HPDE6-E6E7 (cell line): ENCODE results near the gene ZBTB7C.

Experiments
- DNase-seq: peaks from one replicate; pipeline ENCODE4 v3.0.0; 2011; ENCODE audit warnings: missing footprints; ENCODE audit errors: extremely low spot score

Gene ZBTB7C

GRCh38 chr18:48166336-48166875 lies 242.8 kb downstream of the ZBTB7C start:
- no peak for DNase-seq

GRCh38 chr18:48165111-48165866 lies 243.9 kb downstream of the ZBTB7C start:
- DNase-seq: no peak

- no peak for DNase-seq
Measured at GRCh38 chr18:48164701-48165100, 244.5 kb downstream of the ZBTB7C start.

- no peak for DNase-seq
Measured at GRCh38 chr18:48164116-48164515, 245.1 kb downstream of the ZBTB7C start.

GRCh38 chr18:48163738-48164115 lies 245.5 kb downstream of the ZBTB7C start:
- no peak for DNase-seq

- DNase-seq: no peak
Measured at GRCh38 chr18:48162956-48163737, 246.0 kb downstream of the ZBTB7C start.

GRCh38 chr18:48161911-48162698 lies 247.1 kb downstream of the ZBTB7C start:
- no peak for DNase-seq

- DNase-seq: peak; percentile 49
Measured at GRCh38 chr18:48161191-48161910, 247.8 kb downstream of the ZBTB7C start.

- no peak for DNase-seq
Measured at GRCh38 chr18:48160622-48161021, 248.6 kb downstream of the ZBTB7C start.

- DNase-seq: no peak
Measured at GRCh38 chr18:48159816-48160215, 249.4 kb downstream of the ZBTB7C start.

GRCh38 chr18:48158721-48159120 lies 250.5 kb downstream of the ZBTB7C start:
- no peak for DNase-seq

- DNase-seq: no peak
Measured at GRCh38 chr18:48157956-48158355, 251.2 kb downstream of the ZBTB7C start.

- DNase-seq: no peak
Measured at GRCh38 chr18:48155856-48156255, 253.3 kb downstream of the ZBTB7C start.

- DNase-seq: no peak
Measured at GRCh38 chr18:48154828-48155227, 254.4 kb downstream of the ZBTB7C start.

- no peak for DNase-seq
Measured at GRCh38 chr18:48153613-48154481, 255.3 kb downstream of the ZBTB7C start.

- DNase-seq: no peak
Measured at GRCh38 chr18:48152549-48152948, 256.6 kb downstream of the ZBTB7C start.

- no peak for DNase-seq
Measured at GRCh38 chr18:48151421-48152065, 257.6 kb downstream of the ZBTB7C start.

GRCh38 chr18:48149020-48149685 lies 260.0 kb downstream of the ZBTB7C start:
- DNase-seq: no peak

GRCh38 chr18:48142994-48143393 lies 266.2 kb downstream of the ZBTB7C start:
- no peak for DNase-seq
